Vein endothelial cell (primary cell): ENCODE results near the gene DZANK1. TPM values are rescaled to one million over a fixed set of nuclear protein-coding genes. Genes with fewer than 3 reads are reported as not detected.

Experiments
- small RNA-seq: library from RNA; depleted of rRNA; stranded (forward); fragments of <200 nt; gene quantifications from one replicate; pipeline ENCODE3, GENCODE V24; 2012
- total RNA-seq: library from RNA; depleted of rRNA; stranded (reverse); fragments of >200 nt; gene quantifications from 2 replicates; pipeline ENCODE4 v1.2.3, GENCODE V29; 2012

Gene DZANK1
- total RNA-seq: 0.98 and 1.7 TPM in 2 replicates

GRCh38 chr20:18466894-18467730 lies at the start of gene DZANK1, which contains the start of gene POLR3F:
TSS of gene DZANK1 (minus strand) at chr20:18467030. CDS start at chr20:18465358, 1,672 bp downstream.
TSS of gene POLR3F (plus strand) at chr20:18467390. CDS start at chr20:18467507, 117 bp downstream.

GRCh38 chr20:18507218-18508191 lies 40.7 kb upstream of the DZANK1 start, which contains the start of gene SEC23B:
TSS of gene SEC23B (plus strand) at chr20:18507940. CDS start at chr20:18510836, 2,896 bp downstream.

GRCh38 chr20:18496740-18497592 lies 30.1 kb upstream of the DZANK1 start, which contains the start of gene RBBP9:
TSS of gene RBBP9 (minus strand) at chr20:18497225. CDS start at chr20:18497167, 58 bp downstream.

Small RNAs within 50 kb of the gene (small RNA-seq; reads per million reads assigned to genes)
- gene MIR3192 (not detected), gene RNA5SP476 (not detected)

Other genes starting within 250 kb of the DZANK1 start
- gene ZNF133, start 178.5 kb downstream of the DZANK1 start, total RNA-seq: 13.0 and 14.7 TPM in 2 replicates
- gene POLR3F, start 360 bp upstream of the DZANK1 start, total RNA-seq: 13.6 and 20.3 TPM in 2 replicates
- 16.3 and 23.4 TPM in 2 replicates for gene RBBP9, start 30.2 kb upstream of the DZANK1 start, total RNA-seq
- 37.1 and 38.2 TPM in 2 replicates for gene SEC23B, start 40.9 kb upstream of the DZANK1 start, total RNA-seq
- 55.4 and 69.2 TPM in 2 replicates for gene SMIM26, start 100.4 kb upstream of the DZANK1 start, total RNA-seq
- 63.7 and 70.6 TPM in 2 replicates for gene DTD1, start 121.0 kb upstream of the DZANK1 start, total RNA-seq